Central memory CD4-positive, alpha-beta T cell (primary cell): Measurements from ENCODE around the gene PPP2R5D.

Experiments
- DNase-seq: peaks from one replicate; pipeline ENCODE4 v3.0.0; 2022

The PPP2R5D gene

GRCh38 chr6:42963855-42964605 is 20.3 kb upstream of the PPP2R5D start:
- peak; percentile 20 for DNase-seq

GRCh38 chr6:42966571-42966970 is 17.8 kb upstream of the PPP2R5D start:
- DNase-seq: no peak

GRCh38 chr6:42967228-42967627 is 17.1 kb upstream of the PPP2R5D start:
- no peak for DNase-seq

GRCh38 chr6:42968126-42968701 is 16.2 kb upstream of the PPP2R5D start:
- no peak for DNase-seq

GRCh38 chr6:42968783-42969182 is 15.6 kb upstream of the PPP2R5D start:
- DNase-seq: no peak

- DNase-seq: no peak
These were observed 14.9 kb upstream of the PPP2R5D start for GRCh38 chr6:42969431-42969830.

GRCh38 chr6:42969934-42970333 is 14.4 kb upstream of the PPP2R5D start:
- DNase-seq: no peak

- DNase-seq: no peak
These were observed 13.3 kb upstream of the PPP2R5D start for GRCh38 chr6:42970871-42971612.

GRCh38 chr6:42971746-42972327 is 12.5 kb upstream of the PPP2R5D start:
- no peak for DNase-seq

GRCh38 chr6:42973926-42974325 is 10.4 kb upstream of the PPP2R5D start:
- no peak for DNase-seq

- no peak for DNase-seq
These were observed 9.4 kb upstream of the PPP2R5D start for GRCh38 chr6:42974919-42975505.

- no peak for DNase-seq
These were observed 5.9 kb upstream of the PPP2R5D start for GRCh38 chr6:42978487-42978838.

- peak; percentile 92 for DNase-seq
These were observed 5.4 kb upstream of the PPP2R5D start, which contains the start of gene PEX6 for GRCh38 chr6:42978839-42979522. TSS of gene PEX6 (minus strand) at chr6:42979181. CDS start at chr6:42979150, 31 bp downstream.

GRCh38 chr6:42979523-42980177 is 4.7 kb upstream of the PPP2R5D start:
- DNase-seq: no peak

- DNase-seq: no peak
These were observed 2.5 kb upstream of the PPP2R5D start for GRCh38 chr6:42981836-42982235.

GRCh38 chr6:42984924-42985475 is 630 bp downstream of the PPP2R5D start:
- no peak for DNase-seq

- DNase-seq: no peak
These were observed 3.4 kb downstream of the PPP2R5D start for GRCh38 chr6:42987533-42988451.

- DNase-seq: no peak
These were observed 4.2 kb downstream of the PPP2R5D start for GRCh38 chr6:42988486-42989020.

GRCh38 chr6:42989923-42990322 is 5.6 kb downstream of the PPP2R5D start:
- no peak for DNase-seq

- no peak for DNase-seq
These were observed 9.1 kb downstream of the PPP2R5D start for GRCh38 chr6:42993445-42993844.
